NCI-H82 (cell line): Measurements from ENCODE around the gene RPL19.
"Not testable (repeated sequence)": the region's sequence is repeated elsewhere in the genome, so short reads cannot be mapped to it uniquely, and the experiment has no call there.

ENCODE experiments used
- DNase-seq: peaks from one replicate; lab custom pipeline; 2025; lab: John Stamatoyannopoulos, UW

The RPL19 gene

DNA sequence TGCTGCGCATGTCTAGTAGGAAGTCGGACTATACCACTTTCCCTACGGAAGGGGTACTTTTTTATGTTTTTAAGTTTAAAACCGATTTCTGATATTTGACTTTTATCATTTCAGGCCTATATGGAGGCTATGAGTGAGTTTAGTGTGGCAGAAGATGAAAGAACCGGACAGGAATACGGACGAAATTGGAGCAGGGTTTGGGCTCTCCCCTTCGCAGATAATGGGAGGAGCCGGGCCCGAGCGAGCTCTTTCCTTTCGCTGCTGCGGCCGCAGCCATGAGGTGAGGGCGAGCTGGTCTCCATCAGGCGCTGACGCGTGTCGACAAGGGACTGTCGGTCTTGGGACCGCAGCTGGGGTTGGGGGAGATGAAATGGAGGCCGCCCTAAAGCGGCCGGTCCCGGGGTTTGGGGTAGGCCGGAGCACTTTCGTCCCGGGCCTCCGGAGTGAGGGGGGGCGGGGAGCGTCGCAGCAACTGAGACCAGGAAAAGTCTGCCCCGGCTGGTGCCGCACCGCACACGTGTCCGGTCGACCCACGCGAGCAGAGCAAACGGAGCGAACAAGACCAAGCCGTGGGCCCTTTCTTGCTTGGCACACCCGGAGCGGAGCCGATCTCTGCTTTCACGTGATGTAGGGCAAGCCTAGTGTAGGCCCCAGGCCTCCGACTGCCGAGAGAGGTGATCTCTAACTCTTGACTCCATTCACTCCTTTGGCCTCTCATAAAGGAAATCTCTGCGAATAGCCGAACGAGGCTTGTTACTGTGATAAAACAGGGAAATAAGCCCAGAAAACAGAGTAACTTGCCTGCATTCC, at the start of gene RPL19:
Gene RPL19 (plus strand): TSS at position 214 of the 810 bp plus-strand sequence. CDS start 62 bp downstream, at position 276.
- DNase-seq = peak; percentile 92

DNA sequence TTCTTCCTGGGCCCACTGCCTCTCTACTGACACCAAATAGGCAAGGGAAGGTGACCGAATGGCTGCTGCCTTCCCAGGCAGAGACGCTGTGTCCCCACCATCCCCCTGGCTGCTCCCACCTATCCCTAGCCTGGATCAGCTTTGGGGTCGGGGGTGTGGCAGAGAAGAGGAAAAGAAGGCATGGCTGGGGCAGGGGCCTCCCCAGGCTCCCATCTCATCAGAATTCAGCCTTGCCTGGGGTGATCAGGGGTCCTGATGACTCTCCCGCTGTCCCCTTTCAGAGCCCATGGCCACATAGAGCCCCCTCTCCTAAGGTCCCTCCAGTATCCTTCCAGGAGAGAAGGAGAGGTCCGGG, 49.3 kb upstream of the RPL19 start:
- no peak for DNase-seq

DNA sequence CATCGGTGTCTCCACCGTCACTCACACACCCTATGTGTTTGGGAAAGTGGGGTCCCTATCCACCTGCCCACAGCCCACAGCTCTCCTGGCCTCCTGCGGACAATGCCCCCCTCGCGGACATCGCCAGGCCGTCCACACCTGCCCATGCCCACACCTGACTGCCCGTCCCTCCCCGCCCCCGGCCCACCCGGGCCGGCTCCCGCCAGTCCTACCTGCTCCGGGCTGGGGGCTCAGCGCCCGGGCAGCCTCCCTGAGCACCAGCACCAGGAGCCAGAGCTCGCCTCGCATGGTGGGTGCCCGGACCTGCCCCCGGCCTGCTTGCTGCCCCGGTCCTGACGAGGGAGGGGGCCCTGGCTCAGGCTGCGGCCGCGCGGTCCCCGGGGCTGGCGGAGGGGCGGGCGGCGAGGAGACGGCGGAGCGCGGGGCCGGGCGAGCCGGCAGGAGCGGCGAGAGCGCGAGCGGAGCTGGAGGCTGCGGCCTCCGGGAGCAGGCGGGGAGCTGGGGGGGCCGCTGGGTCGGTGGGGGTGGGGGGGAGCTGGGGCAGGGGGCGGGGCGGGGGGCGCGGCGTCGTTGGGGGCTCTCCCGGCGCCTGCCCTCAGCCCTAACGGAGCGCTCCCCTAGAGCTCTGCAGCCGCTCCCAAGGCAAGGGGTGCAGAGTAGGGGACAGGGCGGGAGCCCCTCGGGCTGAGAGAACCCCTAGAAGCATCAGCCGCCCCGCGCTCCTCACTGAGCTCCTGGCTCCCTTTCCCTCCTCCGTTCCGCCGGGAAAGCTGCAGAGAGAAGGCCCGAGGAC, 48.7 kb upstream of the RPL19 start, which contains the start of gene PLXDC1:
Gene PLXDC1 (minus strand): TSS at position 488 of the 793 bp plus-strand sequence. CDS start 200 bp downstream, at position 288.
- no peak for DNase-seq

DNA sequence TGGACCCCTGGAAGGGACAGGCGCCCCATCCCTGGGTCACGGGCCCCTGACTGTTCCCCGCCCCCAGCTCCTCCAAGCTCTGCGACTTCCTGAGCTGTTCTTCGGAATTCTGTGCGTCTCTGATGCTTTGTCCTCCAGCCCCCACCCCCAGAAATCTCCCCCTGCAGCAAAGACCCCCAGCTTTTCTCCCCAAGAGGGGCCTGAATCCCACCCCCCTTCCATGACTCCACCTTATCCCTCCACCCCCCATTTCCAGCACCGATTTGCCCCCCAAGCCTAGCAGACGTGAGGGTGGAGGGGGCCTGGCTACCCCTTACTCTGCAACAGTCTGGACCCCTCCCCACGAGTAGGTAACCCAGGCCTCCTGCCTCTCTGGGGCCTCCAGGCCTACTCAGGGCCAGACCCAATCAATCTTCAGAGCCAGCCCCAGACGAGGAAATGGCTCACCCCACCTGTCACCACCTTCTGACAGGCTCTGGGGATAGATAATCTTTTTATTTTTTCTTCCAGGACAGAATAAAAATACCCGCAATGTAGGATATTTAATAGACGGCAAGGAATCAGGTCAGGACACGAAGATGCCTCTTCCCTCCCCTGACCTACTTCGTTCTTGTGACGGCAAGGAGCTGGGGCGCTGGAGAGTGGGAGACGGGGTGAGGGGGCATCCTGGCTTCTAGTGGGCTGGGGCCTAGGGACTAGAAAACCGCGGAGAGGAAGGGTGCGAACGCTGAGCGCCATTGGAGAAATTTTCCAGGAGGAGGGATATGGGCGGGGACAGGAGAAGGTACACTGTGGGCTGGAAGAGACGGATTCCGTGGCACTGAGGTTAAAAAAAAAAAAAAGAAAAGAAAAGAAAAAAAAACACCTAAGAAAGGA, 47.9 kb upstream of the RPL19 start:
- DNase-seq = peak; percentile 88

DNA sequence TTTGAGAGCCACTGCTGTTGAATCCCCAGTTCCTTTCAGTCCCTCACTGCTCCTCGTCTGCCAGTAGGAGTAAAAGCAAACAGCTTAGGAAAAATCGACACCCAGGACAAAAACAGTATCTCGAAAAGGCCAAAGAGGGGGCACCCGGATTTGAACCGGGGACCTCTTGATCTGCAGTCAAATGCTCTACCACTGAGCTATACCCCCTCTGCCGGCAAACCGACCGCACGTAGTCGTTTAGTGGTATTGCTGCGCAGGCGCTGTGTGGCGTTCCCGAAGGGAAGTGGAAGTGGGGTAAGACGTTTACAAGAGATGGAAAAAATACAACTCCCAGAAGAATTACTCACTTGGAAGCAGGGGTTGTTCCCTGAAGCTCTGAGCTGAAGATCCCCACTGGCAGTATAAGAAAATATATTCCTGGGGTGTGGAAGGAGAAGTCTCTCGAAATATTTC, 46.5 kb upstream of the RPL19 start:
- peak; percentile 93 for DNase-seq

DNA sequence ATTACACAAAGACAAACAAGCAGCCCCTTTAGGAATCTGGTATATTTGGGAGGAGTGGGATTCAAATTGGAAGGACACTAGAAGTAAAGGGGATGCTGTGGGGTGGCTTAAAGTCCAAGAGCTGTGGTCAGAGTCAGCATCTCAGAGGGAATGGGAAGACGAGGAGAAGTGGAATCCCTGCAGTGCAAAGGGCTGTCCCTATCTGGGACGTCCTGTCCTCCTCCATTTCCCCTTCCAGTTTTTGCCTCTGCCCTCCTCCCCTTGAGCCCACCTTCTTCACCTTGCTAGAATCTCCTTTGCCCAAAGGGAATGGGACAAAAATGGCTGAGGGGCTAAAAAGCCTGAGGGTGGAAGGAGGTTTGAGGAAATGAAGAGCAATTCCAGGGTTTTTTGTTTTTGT, 44.4 kb upstream of the RPL19 start:
- DNase-seq = no peak

DNA sequence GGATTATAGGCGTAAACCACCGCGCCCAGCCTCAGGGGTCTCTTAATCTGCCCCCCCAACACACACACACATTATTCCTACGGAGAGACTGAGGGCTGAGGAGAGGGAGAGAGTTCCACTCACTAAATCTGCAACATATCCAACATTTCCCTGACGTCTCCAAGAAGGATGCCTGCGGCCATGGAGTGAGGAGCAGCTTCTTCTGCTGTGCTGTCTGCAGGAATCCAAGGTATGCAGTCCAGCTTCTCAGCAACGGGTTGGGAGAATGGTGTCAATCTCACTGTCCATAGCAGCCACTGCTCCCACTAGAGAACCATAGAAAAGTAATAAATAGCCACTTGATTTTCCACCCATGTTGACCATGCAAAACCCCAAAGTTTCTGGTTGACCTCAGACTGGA, 43.6 kb upstream of the RPL19 start:
- DNase-seq = no peak

DNA sequence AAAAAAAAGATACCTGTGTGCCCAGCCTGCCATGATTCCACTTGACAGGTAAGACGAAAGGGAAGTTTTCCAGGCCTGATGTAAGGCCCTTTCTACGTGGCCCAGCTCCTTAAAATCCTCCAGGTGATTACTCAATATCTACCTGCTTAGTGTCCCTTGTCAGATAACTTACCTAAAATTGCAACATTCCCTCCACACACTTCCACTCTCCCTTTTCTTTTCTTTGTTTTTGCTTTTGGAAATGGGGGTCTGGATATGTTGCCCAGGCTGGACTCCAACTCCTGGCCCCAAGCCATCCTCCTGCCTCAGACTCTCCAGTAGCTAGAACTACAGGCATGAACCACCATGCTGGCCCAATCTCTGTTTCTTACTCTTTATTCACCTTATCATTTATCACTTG, 41.5 kb upstream of the RPL19 start:
- DNase-seq = no peak

DNA sequence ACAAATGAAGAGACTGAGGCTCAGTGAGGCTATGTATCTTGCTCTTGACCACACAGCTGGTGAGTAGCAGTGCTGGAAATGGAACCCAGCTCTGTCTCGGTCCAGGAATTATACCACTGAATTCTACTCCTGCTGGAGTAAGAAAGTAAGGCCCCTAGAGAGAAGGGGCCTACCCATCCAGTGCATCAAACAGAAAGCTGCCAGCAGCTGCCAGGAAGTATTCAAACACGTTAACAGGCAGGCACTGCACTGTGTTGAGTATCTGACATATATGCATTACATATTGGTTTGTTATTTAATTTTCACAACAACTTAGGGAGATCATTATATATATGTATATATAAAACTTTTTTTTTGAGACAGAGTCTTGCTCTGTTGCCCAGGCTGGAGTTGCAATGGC, 38.1 kb upstream of the RPL19 start:
- DNase-seq = no peak

DNA sequence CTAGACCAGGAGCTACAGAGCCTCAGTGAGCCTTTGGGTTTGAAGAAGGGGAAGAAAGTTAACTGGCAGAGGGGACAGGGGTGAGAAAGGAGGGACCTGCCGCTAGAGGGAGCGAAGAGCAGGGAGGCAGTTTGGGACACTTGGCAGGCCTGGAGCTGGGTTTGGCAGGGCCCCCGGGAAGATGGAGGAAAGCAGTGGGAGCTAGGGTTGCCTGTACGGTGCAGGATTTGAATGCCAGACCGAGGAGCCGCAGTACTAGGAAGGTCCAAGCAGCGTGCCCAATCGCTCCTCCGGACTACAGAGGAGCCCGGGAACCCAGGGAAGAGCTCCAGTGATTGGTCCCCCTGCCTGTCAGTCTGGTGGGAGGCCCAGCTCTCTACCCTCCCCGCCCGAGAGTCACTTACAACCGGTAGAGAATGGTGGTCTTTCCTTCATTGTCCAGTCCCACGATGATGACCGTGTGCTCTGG, 35.4 kb upstream of the RPL19 start:
- peak; percentile 92 for DNase-seq

DNA sequence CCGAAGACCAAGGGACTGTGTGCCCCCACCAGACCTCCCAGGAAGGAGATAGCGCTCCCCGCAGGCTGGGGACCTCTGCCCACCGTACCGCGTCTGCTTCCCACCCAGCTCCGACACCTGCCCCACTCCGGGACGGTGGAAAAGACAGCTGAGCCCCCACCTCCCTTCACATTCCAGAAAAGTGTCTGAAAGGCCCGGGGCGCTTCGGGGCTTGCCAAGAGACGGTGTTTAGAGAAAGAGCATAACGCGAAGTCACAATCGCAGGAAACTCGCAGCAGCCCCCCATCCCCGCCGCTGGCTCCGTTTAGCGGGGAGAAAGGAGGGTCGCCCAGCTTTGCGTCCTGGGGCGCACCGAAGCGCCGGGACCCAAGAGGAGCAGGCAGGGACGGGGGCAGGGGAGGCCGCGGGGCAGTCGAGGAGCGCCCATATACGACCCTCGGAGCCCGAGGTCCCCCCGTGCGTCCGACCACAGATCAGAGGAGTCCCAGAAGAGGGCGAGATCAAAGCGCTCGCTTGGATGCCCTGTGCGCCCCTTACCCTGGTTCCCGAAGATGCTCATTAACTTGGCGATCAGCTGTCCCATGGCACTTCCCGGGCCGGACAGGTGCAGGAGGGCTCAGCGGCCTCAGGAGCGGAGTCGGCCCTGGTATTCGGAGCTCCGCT, 34.8 kb upstream of the RPL19 start:
- no peak for DNase-seq

DNA sequence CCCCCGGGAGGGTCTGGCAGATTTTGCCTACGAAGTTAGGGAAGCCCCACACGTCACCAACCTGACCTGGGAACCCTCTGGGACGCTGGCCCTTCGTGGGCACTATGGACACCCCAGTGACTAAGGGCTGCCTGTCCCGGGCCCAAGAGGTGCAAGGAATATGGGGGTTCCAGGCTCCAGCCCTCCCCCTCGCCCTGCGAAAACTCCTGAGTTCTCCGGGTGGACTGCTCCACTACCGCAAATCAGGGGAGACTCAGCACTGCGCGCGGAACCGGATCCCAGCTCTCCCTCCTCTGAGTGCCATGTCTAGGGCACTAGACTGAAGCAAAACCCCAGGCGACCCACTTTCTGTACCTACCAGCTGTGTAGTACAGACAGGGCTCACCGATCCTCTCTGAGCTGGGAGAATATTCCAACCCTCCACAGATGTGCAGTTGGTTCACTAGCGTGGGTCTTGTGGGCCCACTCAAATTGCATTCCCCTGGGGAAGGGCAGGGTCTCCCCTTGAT, 34.2 kb upstream of the RPL19 start, which contains the start of gene ARL5C:
Gene ARL5C (minus strand): TSS at position 321 of the 509 bp plus-strand sequence. CDS start 401 bp downstream, outside the sequence.
- no peak for DNase-seq

DNA sequence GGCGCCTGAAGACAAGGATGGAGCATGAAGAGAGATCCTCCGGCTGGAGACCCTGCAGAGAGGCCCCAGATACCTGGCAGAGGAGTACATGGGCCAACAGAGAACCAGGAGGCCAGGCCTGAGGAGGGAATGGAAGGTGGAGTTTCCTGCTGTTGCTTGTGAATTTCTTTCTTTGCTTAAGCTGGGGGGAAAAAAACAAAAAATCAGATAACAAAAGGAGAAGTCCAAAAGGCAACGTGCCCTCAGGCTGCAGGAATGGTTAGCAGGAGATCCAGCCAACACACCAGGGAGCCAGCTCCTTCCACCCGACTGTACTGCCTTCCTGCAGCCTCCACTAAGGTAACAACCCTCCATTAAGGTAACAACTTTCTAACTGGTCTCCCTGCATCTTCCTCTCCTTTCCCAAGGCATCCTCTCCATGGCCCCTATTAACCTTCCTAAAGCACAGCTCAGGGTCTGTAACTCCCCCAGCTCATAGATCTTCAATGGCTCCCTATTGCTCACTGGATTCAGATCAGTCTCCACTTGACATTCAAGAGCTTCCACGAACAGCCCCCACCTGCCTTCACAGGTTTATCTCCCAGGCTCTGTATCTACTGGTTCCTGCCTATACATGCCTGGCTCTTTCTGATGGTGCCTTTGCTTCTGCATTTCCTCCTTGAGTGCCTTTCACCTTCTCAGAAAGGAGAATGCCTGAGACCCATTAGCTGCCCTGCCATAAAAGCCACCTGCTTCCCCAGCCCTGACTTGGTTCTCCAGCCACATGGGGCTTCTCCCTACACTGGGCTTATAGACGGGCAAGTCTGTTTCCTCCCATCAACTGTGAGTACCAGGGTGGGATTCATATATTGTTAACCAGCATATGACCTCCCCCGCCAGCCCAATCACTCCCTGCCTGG, 33.4 kb upstream of the RPL19 start:
- DNase-seq = peak; percentile 73

DNA sequence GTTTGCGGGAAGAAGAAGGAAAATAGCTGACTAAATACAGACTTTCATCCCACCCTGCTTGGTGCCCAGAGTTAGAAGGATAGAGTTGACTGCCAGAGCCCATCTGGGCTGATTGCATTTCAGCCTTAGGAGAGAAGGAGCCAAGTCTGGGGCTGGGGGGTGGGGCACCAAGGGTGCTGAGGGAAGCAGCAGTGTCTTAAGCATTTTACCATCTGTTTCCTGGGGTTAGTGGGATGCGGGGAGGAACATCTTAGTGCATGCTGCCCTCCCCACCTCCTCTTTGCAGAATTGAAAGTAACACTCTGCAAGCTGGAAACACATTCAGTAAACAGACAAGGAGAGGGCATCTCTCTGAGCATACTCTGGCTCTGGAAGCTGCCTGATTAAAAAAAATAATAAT, 32.6 kb upstream of the RPL19 start:
- peak; percentile 98 for DNase-seq

DNA sequence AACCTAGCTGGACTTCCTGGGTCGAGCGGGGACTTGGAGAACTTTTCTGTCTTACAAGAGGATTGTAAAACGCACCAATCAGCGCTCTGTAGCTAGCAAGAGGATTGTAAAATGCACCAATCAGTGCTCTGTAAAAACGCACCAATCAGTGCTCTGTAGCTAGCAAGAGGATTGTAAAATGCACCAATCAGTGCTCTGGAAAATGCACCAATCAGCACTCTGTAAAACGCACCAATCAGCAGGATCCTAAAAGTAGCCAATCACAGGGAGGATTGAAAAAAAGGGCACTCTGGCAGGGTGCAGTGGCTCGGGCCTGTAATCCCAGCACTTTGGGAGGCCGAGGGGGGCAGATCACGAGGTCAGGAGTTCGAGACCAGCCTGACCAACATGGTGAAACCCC, 31.6 kb upstream of the RPL19 start:
- not testable (repeated sequence) for DNase-seq

DNA sequence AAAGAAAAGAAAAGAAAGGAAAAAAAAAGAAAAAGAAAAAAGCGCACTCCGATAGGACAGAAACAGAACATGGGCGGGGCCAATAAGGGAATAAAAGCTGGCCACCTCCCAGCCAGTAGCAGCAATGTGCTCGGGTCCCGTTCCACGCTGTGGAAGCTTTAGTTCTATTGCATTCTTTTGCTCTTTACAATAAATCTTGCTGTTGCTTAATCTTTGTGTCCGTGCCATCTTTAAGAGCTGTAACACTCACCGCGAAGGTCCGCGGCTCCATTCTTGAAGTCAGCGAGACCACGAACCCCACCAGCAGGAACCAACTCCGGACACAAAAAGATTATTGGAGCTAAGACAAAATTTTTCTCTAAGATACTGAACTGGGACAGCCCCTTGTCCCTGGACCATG, 31.0 kb upstream of the RPL19 start:
- DNase-seq = no peak

DNA sequence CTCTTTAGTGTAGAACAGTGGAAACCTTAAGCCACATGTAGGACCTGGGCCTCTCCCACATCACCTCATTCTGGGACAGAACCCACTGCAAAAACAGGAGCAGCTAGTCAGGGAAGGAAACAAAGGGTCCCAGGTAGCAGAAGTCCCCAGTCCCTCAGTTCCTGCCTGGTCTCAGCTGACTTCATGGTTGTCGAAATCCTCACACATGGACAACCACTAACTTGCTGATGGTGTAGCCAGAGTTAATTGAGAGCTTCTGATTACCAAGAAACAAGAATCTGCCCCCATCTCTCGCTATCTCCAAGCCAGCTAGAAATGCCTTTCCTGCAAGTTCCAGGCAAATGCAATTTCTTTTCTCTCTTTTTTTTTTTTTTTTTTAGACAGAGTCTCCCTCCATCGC, 30.6 kb upstream of the RPL19 start:
- no peak for DNase-seq

DNA sequence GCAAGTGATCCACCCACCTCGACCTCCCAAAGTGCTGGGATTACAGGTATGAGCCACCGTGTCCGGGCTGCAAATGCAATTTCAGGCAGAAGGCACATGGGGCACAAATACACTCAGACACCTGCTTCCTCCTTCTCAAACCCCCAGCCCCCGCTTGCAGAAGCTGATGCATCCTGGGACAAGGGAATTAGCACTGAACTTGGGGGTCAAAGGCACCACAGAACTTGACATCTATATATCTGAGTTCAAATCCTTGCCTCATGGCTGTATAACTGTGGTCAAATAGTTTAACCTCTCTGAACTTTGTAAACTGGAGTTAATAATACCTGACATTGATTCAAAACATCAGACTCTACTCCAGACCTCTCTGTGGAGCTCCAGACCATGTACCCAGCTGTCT, 30.0 kb upstream of the RPL19 start:
- peak; percentile 15 for DNase-seq

DNA sequence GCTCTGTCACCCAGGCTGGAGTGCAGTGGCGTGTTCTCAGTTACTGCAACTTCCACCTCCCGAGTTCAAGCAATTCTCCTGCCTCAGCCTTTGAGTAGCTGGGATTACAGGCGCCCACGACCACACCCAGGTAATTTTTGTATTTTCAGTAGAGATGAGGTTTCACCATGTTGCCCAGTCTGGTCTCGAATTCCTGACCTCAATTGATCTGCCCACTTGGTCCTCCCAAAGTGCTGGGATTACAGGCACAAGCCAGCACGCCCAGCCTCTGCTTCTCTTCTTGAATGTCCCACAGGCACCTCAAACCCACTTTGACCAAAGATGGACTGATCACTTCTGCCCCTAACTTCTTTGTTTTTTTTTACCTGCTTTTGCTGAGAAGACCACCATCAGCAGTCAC, 29.5 kb upstream of the RPL19 start:
- no peak for DNase-seq

DNA sequence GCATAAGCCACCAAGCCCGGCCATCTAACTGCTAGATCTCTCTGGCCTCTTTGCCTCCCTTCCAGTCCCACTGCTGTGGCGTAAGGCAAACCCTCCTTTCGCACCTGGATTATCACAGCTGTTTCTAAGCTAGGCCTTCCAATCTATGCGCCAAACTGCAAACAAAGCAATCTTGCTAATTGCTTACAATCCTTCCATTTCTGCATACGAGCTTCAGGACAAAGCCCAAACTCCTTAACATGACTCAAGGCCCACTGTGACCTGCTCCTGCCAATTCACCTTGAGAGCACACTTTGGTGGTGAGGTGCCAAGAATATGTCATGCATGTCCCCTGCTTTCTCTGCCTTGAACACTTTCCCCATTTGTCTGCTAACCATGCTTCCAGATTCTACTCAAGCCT, 28.1 kb upstream of the RPL19 start:
- peak; percentile 42 for DNase-seq
